Lung (tissue), 12 donors: ENCODE data around the gene CWC27. TPM values are rescaled to one million over a fixed set of nuclear protein-coding genes. Genes with fewer than 3 reads are reported as not detected.

Experiments used
- ATAC-seq: fragments of 200-7000 bp; cut with Tn5 transposase; one replicate; pipeline ENCODE4 v1.9.1; 2020; ENCODE audit warnings: moderate number of reproducible peaks; ENCODE audit not compliant: insufficient read depth, low FRiP score
- DNase-seq, 3 donors: peaks; one replicate each; pipeline ENCODE4 v3.0.0-alpha.2; 2013 to 2017
- H3K27ac ChIP-seq, 2 donors: one replicate each; pipeline ENCODE4 v1.5.1; 2013; ENCODE audit warnings: mild to moderate bottlenecking in 2 of 2, moderate library complexity in 2 of 2, control low read depth in 1 of 2, inconsistent platforms in 1 of 2, low read depth in 1 of 2, low read length in 1 of 2
- H3K27me3 ChIP-seq, 3 donors: one replicate each; pipeline ENCODE4 v1.5.1; 2013; ENCODE audit warnings: low read length in 2 of 3; ENCODE audit not compliant: control insufficient read depth in 3 of 3, insufficient read depth in 3 of 3
- H3K36me3 ChIP-seq, 4 donors: one replicate each; pipeline ENCODE4 v1.5.1; 2013; ENCODE audit warnings: low read length in 4 of 4, mild to moderate bottlenecking in 1 of 4, moderate library complexity in 1 of 4; ENCODE audit not compliant: control insufficient read depth in 4 of 4, insufficient read depth in 4 of 4
- H3K4me1 ChIP-seq, 5 donors: one replicate each; pipeline ENCODE4 v1.5.1; 2013; ENCODE audit warnings: low read length in 5 of 5, mild to moderate bottlenecking in 2 of 5, moderate library complexity in 1 of 5; ENCODE audit not compliant: control insufficient read depth in 5 of 5, insufficient read depth in 5 of 5
- H3K4me3 ChIP-seq: one replicate; pipeline ENCODE4 v1.5.1; 2013; ENCODE audit warnings: mild to moderate bottlenecking, control low read depth, moderate library complexity
- H3K9ac ChIP-seq, 2 donors: one replicate each; pipeline ENCODE4 v1.5.1; 2013; ENCODE audit warnings: low read length in 2 of 2, control low read depth in 1 of 2; ENCODE audit not compliant: insufficient read depth in 1 of 2
- H3K9me3 ChIP-seq, 4 donors: one replicate each; pipeline ENCODE4 v1.5.1; 2013; ENCODE audit warnings: low read length in 3 of 4, mild to moderate bottlenecking in 1 of 4, moderate library complexity in 1 of 4; ENCODE audit not compliant: control insufficient read depth in 4 of 4, insufficient read depth in 3 of 4
- WGBS, 2 donors: extraction: QIAGEN DNeasy Blood & Tissue Kit; methylation state at CpG; one replicate each; pipeline ENCODE4 v1.1.7; 2013; 5-methylcytosine and 5-hydroxymethylcytosine counted together
- polyA plus RNA-seq, 2 donors: library from polyadenylated mRNA; stranded (reverse); fragments of 200-250 nt; gene quantifications; one replicate each; pipeline ENCODE4 v1.2.1, GENCODE V29; 2013
- total RNA-seq, 2 donors: library from RNA; depleted of rRNA in 1 of 2; stranded (reverse); fragments of >200 nt in 1 of 2; gene quantifications; one replicate each; pipeline ENCODE4 v1.2.1, GENCODE V29; 2014 to 2021
- TF ChIP-seq, protein P1 (sequence below): IDR thresholded peaks from 2 replicates; pipeline ENCODE4 v1.5.1; 2012; ENCODE audit warnings: mild to moderate bottlenecking; ENCODE audit errors: control extremely low read depth, extremely low read depth
- donor health status: control.
- donor health status: control.
- donor health status: Bipolar disorder and iron deficiency.
- donor health status: healthy.
- donor health status: DM: yes; HTN: yes; CAD: no.

Gene CWC27
- total and polyA plus RNA-seq, 4 donors: 12.0 to 21.2 (median 16.7) TPM

DNA sequence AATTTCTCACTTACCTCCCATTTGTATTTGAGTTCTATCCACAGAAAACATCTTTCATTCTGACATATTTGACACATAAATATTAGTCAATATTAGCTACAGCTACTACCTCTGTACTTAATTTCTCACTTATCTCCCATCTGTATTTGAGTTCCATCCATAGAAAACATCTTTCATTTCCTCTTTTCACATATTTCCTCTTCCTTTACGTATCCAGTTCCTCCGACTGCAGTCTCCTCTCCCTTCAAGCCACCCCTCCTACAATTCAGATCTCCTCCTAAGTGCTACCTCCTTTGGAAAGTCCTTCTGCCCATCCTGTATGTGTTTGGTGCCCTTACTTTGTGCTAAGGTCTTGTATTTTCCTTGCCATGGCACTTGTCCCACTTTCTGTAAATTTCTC is 1.8 kb upstream of the CWC27 start:
- peaks cover 0 to 9% (median 4%) of the 10 kb centered on the region in 4 donors for H3K36me3 ChIP-seq
- WGBS, 2 donors: 22 to 40% methylated on average over 2 of the region's 2 CpGs
- DNase-seq (no peak), ATAC-seq (no peak)
- H3K9me3 ChIP-seq: no peaks in the 10 kb centered on the region
- TF ChIP-seq, protein P1, sequence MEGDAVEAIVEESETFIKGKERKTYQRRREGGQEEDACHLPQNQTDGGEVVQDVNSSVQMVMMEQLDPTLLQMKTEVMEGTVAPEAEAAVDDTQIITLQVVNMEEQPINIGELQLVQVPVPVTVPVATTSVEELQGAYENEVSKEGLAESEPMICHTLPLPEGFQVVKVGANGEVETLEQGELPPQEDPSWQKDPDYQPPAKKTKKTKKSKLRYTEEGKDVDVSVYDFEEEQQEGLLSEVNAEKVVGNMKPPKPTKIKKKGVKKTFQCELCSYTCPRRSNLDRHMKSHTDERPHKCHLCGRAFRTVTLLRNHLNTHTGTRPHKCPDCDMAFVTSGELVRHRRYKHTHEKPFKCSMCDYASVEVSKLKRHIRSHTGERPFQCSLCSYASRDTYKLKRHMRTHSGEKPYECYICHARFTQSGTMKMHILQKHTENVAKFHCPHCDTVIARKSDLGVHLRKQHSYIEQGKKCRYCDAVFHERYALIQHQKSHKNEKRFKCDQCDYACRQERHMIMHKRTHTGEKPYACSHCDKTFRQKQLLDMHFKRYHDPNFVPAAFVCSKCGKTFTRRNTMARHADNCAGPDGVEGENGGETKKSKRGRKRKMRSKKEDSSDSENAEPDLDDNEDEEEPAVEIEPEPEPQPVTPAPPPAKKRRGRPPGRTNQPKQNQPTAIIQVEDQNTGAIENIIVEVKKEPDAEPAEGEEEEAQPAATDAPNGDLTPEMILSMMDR: no peak
- no peaks in the 10 kb centered on the region for H3K27me3 ChIP-seq
- H3K9ac ChIP-seq: peak overlapping the region; percentile 64 to 99
- H3K4me1 ChIP-seq: peaks cover 8 to 28% (median 15%) of the 10 kb centered on the region in 5 donors
- no peak overlapping the region for H3K4me3 ChIP-seq
- H3K27ac ChIP-seq: no peak overlapping the region

DNA sequence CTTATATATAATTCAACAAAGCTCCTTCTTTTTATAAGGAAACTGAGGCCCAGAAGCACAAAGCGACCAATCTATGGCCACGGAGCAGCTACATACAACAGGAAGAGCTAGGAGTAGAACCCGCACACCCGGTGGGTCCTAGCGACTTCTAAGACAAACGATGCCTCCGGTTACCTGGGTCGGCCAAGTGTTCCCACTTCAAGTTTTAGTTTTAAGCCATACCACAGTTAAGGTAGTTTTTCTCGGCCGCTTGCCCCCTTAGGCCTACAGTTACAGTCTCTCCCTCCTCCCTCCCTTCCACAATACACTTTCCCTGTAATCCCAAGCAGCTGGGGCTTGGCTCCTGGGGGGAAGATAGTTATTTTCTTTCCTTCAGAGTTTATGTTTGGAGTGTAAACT is 772 bp upstream of the CWC27 start:
- peaks cover 0 to 9% (median 4%) of the 10 kb centered on the region in 4 donors for H3K36me3 ChIP-seq
- WGBS, 2 donors: 0 to 1% methylated on average over 10 of the region's 10 CpGs
- peak overlapping the region; percentile 68 to 78 for H3K27ac ChIP-seq
- H3K9me3 ChIP-seq: no peaks in the 10 kb centered on the region
- DNase-seq (no peak), ATAC-seq (peak; percentile 21)
- TF ChIP-seq, protein P1: no peak
- H3K4me3 ChIP-seq: peak overlapping the region; percentile 98
- no peaks in the 10 kb centered on the region for H3K27me3 ChIP-seq
- peak overlapping the region; percentile 92 to 99 for H3K9ac ChIP-seq
- peaks cover 8 to 28% (median 15%) of the 10 kb centered on the region in 5 donors for H3K4me1 ChIP-seq

DNA sequence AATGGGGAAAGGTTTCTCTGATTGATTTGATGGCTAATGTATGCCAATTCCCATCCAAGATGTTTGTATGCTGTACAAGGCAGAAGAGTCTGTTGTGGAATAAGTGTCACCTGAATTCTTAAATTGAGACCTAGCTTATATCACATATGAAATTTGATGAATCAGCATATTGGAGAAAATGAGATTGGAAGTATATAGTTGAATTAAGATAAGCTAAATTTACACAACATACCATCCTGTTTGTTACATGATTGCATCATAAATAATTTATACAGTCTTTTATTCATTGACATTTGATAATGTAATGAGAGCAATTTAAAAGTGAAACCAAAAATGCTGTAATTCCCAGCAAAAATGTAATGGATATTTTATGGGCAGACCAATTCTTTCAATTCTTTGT is 1.1 kb downstream of the CWC27 start:
- TF ChIP-seq, protein P1: no peak
- Histone ChIP-seq H3K9me3 (no peaks in the 10 kb centered on the region), H3K27ac (no peak overlapping the region), H3K36me3 (peaks cover 0 to 6% (median 1%) of the 10 kb centered on the region in 4 donors), H3K4me3 (no peak overlapping the region), H3K27me3 (no peaks in the 10 kb centered on the region), H3K4me1 (peaks cover 8 to 28% (median 15%) of the 10 kb centered on the region in 5 donors), H3K9ac (peak overlapping the region in 1 of 2 donors; percentile 99)
- DNase-seq (no peak), ATAC-seq (no peak)

DNA sequence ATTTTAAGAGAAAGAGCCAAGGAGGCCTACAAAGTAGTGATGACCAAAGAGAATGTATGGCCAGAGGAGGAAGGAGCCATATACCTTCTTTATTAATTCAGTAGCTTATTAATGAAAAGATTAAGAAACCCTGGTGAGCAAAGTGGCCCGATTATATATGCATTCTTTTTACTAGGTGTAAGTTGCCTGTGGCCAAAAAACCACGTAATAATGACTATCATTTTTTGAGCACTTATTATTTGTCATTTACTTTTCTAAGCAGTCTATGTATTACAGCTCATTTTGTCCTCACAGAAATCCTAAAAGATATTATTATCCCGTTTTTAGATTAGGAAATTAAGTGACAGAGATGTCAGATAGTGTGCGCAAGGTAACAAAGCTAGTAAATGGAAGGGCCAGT is 3.0 kb downstream of the CWC27 start:
- TF ChIP-seq, protein P1: no peak
- no peak for ATAC-seq
- 85 to 93% methylated on average over 4 of the region's 4 CpGs for WGBS, 2 donors

More for the DNA sequence above, 3.0 kb downstream of the CWC27 start:
- Histone ChIP-seq H3K27ac (no peak overlapping the region), H3K36me3 (peaks cover 0 to 5% (median 1%) of the 10 kb centered on the region in 4 donors), H3K9ac (no peak overlapping the region), H3K4me3 (no peak overlapping the region), H3K9me3 (no peaks in the 10 kb centered on the region), H3K27me3 (no peaks in the 10 kb centered on the region), H3K4me1 (peaks cover 3 to 22% (median 14%) of the 10 kb centered on the region in 5 donors)
- DNase-seq: no peak
